IMR-90 (cell line): ENCODE results near the gene ETFA.
"Not testable (repeated sequence)": the region's sequence is repeated elsewhere in the genome, so short reads cannot be mapped to it uniquely, and the experiment has no call there.

Source experiments
- CTCF ChIP-seq: conservative IDR thresholded peaks from 2 replicates; pipeline ENCODE4 v1.5.1; 2012; ENCODE audit warnings: mild to moderate bottlenecking, low read depth, low read length, improper control_type of control experiment
- POLR2A ChIP-seq: IDR thresholded peaks from 2 replicates; pipeline ENCODE4 v1.6.1; 2012; ENCODE audit warnings: mild to moderate bottlenecking, low read depth, low read length
- SMC3 ChIP-seq: fragments of 150-350 bp; IDR thresholded peaks from 2 replicates; pipeline ENCODE4 v1.6.1; 2016; ENCODE audit warnings: low read depth, mild to moderate bottlenecking, antibody characterized with exemption, low read length, moderate library complexity

- not testable (repeated sequence) for TF ChIP-seq CTCF, SMC3, POLR2A
These were observed 16.8 kb downstream of the ETFA start for GRCh38 chr15:76294463-76294862.
